Endothelial cell of umbilical vein (primary cell): Measurements from ENCODE around the gene ESRRA. TPM values are rescaled to one million over a fixed set of nuclear protein-coding genes. Genes with fewer than 3 reads are reported as not detected.
A peak's percentile ranks its signal among the peaks of the same experiment; 100 is the strongest.

Source experiments
- BruUV-seq: library from RNA; stranded (reverse); fragments of 400-500 nt; replicated peaks from 2 replicates; lab custom pipeline; 2021; lab: Mats Ljungman, UMichigan
- CTCF ChIA-PET: fragments of 300-600, 350-600 bp; sonication (Branson Sonifier 250); formaldehyde crosslinking; loops from one replicate; lab custom pipeline; 2021; ENCODE audit warnings: antibody characterized with exemption, inconsistent platforms; lab: Charles Lee
- POLR2A ChIA-PET: fragments of 300-600, 350-600 bp; sonication (Branson Sonifier 250); formaldehyde crosslinking; loops from one replicate; lab custom pipeline; 2021; ENCODE audit warnings: antibody characterized with exemption, inconsistent platforms; lab: Charles Lee
- DNase-seq: peaks from one replicate; pipeline ENCODE4 v3.0.0-alpha.2; 2011; ENCODE audit warnings: low read depth, low spot score
- FAIRE-seq: peaks from 2 replicates; lab custom pipeline; 2011; peaks lifted over from hg19 to GRCh38; lab: Jason Lieb, UNC
- H2AFZ ChIP-seq: 2 replicates; pipeline ENCODE4 v1.6.0; 2012; ENCODE audit warnings: low read depth, low read length, control low read depth, inconsistent platforms
- H3K27ac ChIP-seq: 2 replicates; pipeline ENCODE4 v1.5.1; 2011; ENCODE audit warnings: low read depth, mild to moderate bottlenecking, control low read depth, low read length, moderate library complexity; ENCODE audit not compliant: insufficient read depth
- H3K27me3 ChIP-seq, 2 experiments: 2 replicates each; pipeline versions ENCODE4 v1.6.0 to v1.6.1; 2011; ENCODE audit warnings: low read length in 2 of 2, mixed read lengths in 1 of 2; ENCODE audit not compliant: control insufficient read depth in 2 of 2, insufficient read depth in 2 of 2
- H3K36me3 ChIP-seq, 2 experiments: 2 replicates in 1 of 2; 3 replicates in 1 of 2; pipeline ENCODE4 v1.5.1; 2011; ENCODE audit warnings: low read length in 2 of 2, mild to moderate bottlenecking in 1 of 2, moderate library complexity in 1 of 2; ENCODE audit not compliant: control insufficient read depth in 2 of 2, insufficient read depth in 2 of 2; ENCODE audit errors: extremely low read depth in 1 of 2
- H3K4me1 ChIP-seq: 3 replicates; pipeline ENCODE4 v1.5.1; 2011; ENCODE audit warnings: mild to moderate bottlenecking, low read length; ENCODE audit not compliant: control insufficient read depth, insufficient read depth; ENCODE audit errors: extremely low read depth
- H3K4me2 ChIP-seq: 2 replicates; pipeline ENCODE4 v1.6.1; 2011; ENCODE audit warnings: low read length, control low read depth, mixed read lengths; ENCODE audit not compliant: insufficient read depth
- H3K4me3 ChIP-seq, 3 experiments: fragments of 200-600 bp in 1 of 3; sonication (generic), shearing (Covaris generic) in 1 of 3; replicated peaks in 1 of 3; 2 replicates each; pipeline ENCODE4 v1.5.1; 2011 to 2016; ENCODE audit warnings: control low read depth in 3 of 3, low read length in 3 of 3, mild to moderate bottlenecking in 2 of 3, inconsistent platforms in 1 of 3, low read depth in 1 of 3, moderate library complexity in 1 of 3; ENCODE audit not compliant: insufficient read depth in 1 of 3
- H3K79me2 ChIP-seq: 2 replicates; pipeline ENCODE4 v1.6.0; 2012; ENCODE audit warnings: low read length, inconsistent platforms; ENCODE audit not compliant: control insufficient read depth, insufficient read depth
- H3K9ac ChIP-seq: replicated peaks from 2 replicates; pipeline ENCODE3; 2011; ENCODE audit warnings: low read length, control low read depth; ENCODE audit not compliant: insufficient read depth; ENCODE audit errors: extremely low read depth
- H3K9me1 ChIP-seq: replicated peaks from 3 replicates; pipeline ENCODE4 v1.6.0; 2011; ENCODE audit warnings: mild to moderate bottlenecking, low read length; ENCODE audit not compliant: control insufficient read depth, insufficient read depth; ENCODE audit errors: extremely low read depth
- H3K9me3 ChIP-seq: replicated peaks from 2 replicates; pipeline ENCODE4 v1.5.1; 2012; ENCODE audit warnings: low read length, inconsistent platforms; ENCODE audit not compliant: control insufficient read depth, insufficient read depth
- H4K20me1 ChIP-seq: replicated peaks from 2 replicates; pipeline ENCODE3; 2011; ENCODE audit warnings: mild to moderate bottlenecking, low read length; ENCODE audit not compliant: control insufficient read depth, insufficient read depth; ENCODE audit errors: extremely low read depth
- EZH2 ChIP-seq: IDR thresholded peaks from 2 replicates; pipeline ENCODE4 v1.6.1; 2012; ENCODE audit warnings: borderline replicate concordance, low read depth, mild to moderate bottlenecking, moderate library complexity, low read length, inconsistent platforms; ENCODE audit not compliant: severe bottlenecking
- FOS ChIP-seq: IDR thresholded peaks from 2 replicates; pipeline ENCODE4 v1.6.1; 2011; ENCODE audit warnings: mild to moderate bottlenecking, low read length, moderate library complexity, borderline replicate concordance; ENCODE audit not compliant: insufficient read depth
- GATA2 ChIP-seq: IDR thresholded peaks from 2 replicates; pipeline ENCODE4 v1.7.0; 2011; ENCODE audit warnings: low read depth, mild to moderate bottlenecking, moderate library complexity, mixed read lengths, low read length; ENCODE audit not compliant: insufficient read length, insufficient read depth
- JUN ChIP-seq: IDR thresholded peaks from 2 replicates; pipeline ENCODE4 v1.6.1; 2011; ENCODE audit warnings: borderline replicate concordance, low read depth; ENCODE audit not compliant: insufficient read length, insufficient read depth
- MYC ChIP-seq: IDR thresholded peaks from one replicate; pipeline ENCODE4 v1.6.1; 2011; ENCODE audit warnings: mild to moderate bottlenecking, low read depth, low read length
- POLR2A ChIP-seq: IDR thresholded peaks from 2 replicates; pipeline ENCODE4 v1.6.1; 2012; ENCODE audit warnings: low read depth, mild to moderate bottlenecking, control low read depth, low read length
- POLR2AphosphoS5 ChIP-seq: IDR thresholded peaks from 2 replicates; pipeline ENCODE4 v1.6.1; 2012; ENCODE audit warnings: low read depth, mild to moderate bottlenecking, control low read depth, low read length, moderate library complexity; ENCODE audit not compliant: insufficient read depth
- dilution Hi-C: fragments of 300-500 bp; cut with MboI; formaldehyde crosslinking; loops from one replicate; pipeline ENCODE4 v1.15.0; 2019; ENCODE audit warnings: low sequenced_read_pairs; ENCODE audit not compliant: extremely low pct_ligation_motif_present
- intact Hi-C: fragments of 100-400 bp; cut with micrococcal nuclease; formaldehyde crosslinking; loops from one replicate; pipeline ENCODE4 v1.10.0; 2022
- polyA plus RNA-seq, 4 experiments: library from polyadenylated mRNA; depleted of rRNA in 3 of 4; stranded (reverse) in 3 of 4; unstranded in 1 of 4; fragments of >200 nt; gene quantifications; 2 replicates each; pipeline versions ENCODE4 v1.2.1 to v1.2.3, GENCODE V29; 2011 to 2012; ENCODE audit warnings: missing spikeins in 1 of 4
- total RNA-seq: library from RNA; stranded (reverse); gene quantifications from 2 replicates; pipeline ENCODE4 v1.2.3, GENCODE V29; 2021
- TF ChIP-seq, protein P1 (sequence below): IDR thresholded peaks from 2 replicates; pipeline ENCODE4 v1.6.1; 2011; ENCODE audit not compliant: insufficient read depth, insufficient read length
- TF ChIP-seq, protein P2 (sequence below), 2 donors: IDR thresholded peaks; 1 replicate in 1 of 2; 2 replicates in 1 of 2; pipeline ENCODE4 v1.5.1; 2011; ENCODE audit warnings: low read length in 2 of 2, mild to moderate bottlenecking in 2 of 2, moderate library complexity in 2 of 2, control low read depth in 1 of 2, inconsistent platforms in 1 of 2, low read depth in 1 of 2; ENCODE audit not compliant: insufficient read depth in 1 of 2; ENCODE audit errors: extremely low read depth in 1 of 2

The ESRRA gene
- total and polyA plus RNA-seq, 2 donors (not counting 3 experiments of a cell fraction or from before 2014, with no cell fraction given), result 17.2 to 37.4 TPM

DNA sequence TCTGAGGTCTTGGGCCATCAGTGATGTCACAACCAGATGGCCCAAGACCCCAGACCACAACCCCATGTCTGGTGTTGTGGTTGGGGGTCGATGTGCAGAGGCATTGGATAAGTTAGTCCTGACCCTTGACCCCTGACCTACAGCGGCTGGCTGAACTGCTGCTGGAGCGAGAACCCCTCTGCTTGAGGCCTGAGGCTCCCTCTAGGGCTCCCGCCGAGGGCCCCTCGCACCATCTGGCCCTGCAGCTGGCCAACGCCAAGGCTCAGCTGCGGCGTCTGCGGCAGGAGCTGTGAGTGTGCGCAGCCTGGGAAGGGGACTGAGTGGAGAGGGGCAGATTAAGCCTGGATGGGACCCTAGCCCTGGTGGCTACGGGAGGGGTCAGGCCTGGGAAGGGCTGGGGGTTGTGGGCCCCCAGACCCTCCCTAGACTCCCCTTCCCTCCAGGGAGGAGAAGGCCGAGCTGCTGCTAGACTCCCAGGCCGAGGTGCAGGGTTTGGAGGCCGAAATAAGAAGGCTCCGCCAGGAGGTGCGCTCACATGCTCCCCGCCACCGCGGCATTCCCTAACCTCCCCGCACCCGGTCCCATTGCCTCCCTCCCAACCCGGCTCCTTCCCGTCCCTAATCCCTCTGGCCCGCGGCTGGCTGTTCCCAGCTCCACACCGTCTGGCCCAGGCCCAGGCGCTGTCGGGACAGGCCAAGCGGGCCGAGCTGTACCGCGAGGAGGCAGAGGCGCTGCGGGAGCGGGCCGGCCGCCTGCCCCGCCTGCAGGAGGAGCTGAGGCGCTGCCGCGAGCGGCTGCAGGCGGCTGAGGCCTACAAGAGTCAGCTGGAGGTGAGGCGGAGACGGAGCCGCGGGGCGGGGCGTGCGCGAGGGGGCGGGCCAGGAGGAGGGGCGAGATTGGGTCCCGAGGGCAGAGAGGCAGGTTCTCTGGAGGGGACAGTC lies 36.8 kb downstream of the ESRRA start:
- peak overlapping the region in 1 of 3 experiments; percentile 16 for H3K4me3 ChIP-seq
- H3K9ac ChIP-seq, result peak overlapping the region; percentile 28
- CTCF ChIA-PET, result interaction anchor here (0.6 to 7.0 kb wide), 16 partner anchors 8 to 1947 kb away, joined by 3 to 107 read pairs (median 4); partner anchors contain the start of genes CATSPERZ, PRDX5, RPS6KA4 and TRMT112
- dilution Hi-C loops, result no loop called here
- H3K27ac ChIP-seq, result no peak overlapping the region
- H3K9me3 ChIP-seq, result no peaks in the 10 kb centered on the region
- H3K9me1 ChIP-seq, result no peaks in the 10 kb centered on the region
- intact Hi-C loops, result no loop called here
- H3K36me3 ChIP-seq, result no peaks in the 10 kb centered on the region
- TF ChIP-seq EZH2 (no peak), MYC (no peak), POLR2AphosphoS5 (peak; percentile 31), POLR2A (no peak), JUN (no peak), FOS (no peak), GATA2 (no peak)
- TF ChIP-seq, protein P1, sequence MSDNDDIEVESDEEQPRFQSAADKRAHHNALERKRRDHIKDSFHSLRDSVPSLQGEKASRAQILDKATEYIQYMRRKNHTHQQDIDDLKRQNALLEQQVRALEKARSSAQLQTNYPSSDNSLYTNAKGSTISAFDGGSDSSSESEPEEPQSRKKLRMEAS, result no peak
- TF ChIP-seq, protein P2, sequence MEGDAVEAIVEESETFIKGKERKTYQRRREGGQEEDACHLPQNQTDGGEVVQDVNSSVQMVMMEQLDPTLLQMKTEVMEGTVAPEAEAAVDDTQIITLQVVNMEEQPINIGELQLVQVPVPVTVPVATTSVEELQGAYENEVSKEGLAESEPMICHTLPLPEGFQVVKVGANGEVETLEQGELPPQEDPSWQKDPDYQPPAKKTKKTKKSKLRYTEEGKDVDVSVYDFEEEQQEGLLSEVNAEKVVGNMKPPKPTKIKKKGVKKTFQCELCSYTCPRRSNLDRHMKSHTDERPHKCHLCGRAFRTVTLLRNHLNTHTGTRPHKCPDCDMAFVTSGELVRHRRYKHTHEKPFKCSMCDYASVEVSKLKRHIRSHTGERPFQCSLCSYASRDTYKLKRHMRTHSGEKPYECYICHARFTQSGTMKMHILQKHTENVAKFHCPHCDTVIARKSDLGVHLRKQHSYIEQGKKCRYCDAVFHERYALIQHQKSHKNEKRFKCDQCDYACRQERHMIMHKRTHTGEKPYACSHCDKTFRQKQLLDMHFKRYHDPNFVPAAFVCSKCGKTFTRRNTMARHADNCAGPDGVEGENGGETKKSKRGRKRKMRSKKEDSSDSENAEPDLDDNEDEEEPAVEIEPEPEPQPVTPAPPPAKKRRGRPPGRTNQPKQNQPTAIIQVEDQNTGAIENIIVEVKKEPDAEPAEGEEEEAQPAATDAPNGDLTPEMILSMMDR (IDR thresholded peaks at IDR 0.05; ENCODE audit: extremely low read depth in 1 of 2, insufficient read depth in 1 of 2, low read depth in 1 of 2, low read length in 2 of 2), result peak; percentile 34 to 62
- FAIRE-seq (no peak), DNase-seq (peak; percentile 87)
- no peaks in the 10 kb centered on the region for H3K79me2 ChIP-seq
- H3K4me2 ChIP-seq, result peak overlapping the region; percentile 48
- H3K4me1 ChIP-seq, result no peaks in the 10 kb centered on the region
- no peaks in the 10 kb centered on the region for H3K27me3 ChIP-seq
- POLR2A ChIA-PET, result interaction anchor here (0.5 to 1.0 kb wide), 4 partner anchors 11 to 153 kb away, joined by 3 to 5 read pairs (median 4); partner anchors contain the start of genes PRDX5 and TRMT112
- BruUV-seq, result no TSS peak
- H4K20me1 ChIP-seq, result no peaks in the 10 kb centered on the region
- peak overlapping the region; percentile 96 for H2AFZ ChIP-seq
